K562 (cell line): ENCODE data around the gene GBF1. TPM values are rescaled to one million over a fixed set of nuclear protein-coding genes. Genes with fewer than 3 reads are reported as not detected.

ENCODE experiments used
- ATAC-seq: fragments of 200-7000 bp; cut with Tn5 transposase; 3 replicates; pipeline ENCODE4 v1.9.1; 2020; ENCODE audit warnings: moderate library complexity
- BruUV-seq: library from RNA; stranded (reverse); fragments of 400-500 nt; replicated peaks from 2 replicates; lab custom pipeline; 2021; lab: Mats Ljungman, UMichigan
- CTCF ChIA-PET: fragments of 300-600 bp; formaldehyde crosslinking; extraction: SDS; loops from one replicate; lab custom pipeline; 2021; ENCODE audit warnings: low intra/inter-chr PET ratio; lab: Yijun Ruan, JAX
- POLR2A ChIA-PET: fragments of 300-600, 350-650 bp; sonication (Branson Sonifier 250); formaldehyde crosslinking; extraction: SDS; loops from one replicate; lab custom pipeline; 2021; ENCODE audit warnings: antibody characterized with exemption, inconsistent platforms; lab: Yijun Ruan, JAX
- DNase-seq, 4 experiments: peaks; one replicate each; pipeline versions ENCODE4 v3.0.0 to v3.0.0-alpha.2; 2011 to 2018; ENCODE audit warnings: low spot score in 3 of 4, mixed read lengths in 3 of 4; ENCODE audit errors: extremely low read depth in 1 of 4
- FAIRE-seq: peaks from 2 replicates; lab custom pipeline; 2011; peaks lifted over from hg19 to GRCh38; lab: Jason Lieb, UNC
- H2AFZ ChIP-seq: 2 replicates; pipeline ENCODE4 v1.6.0; 2011; ENCODE audit warnings: low read depth, low read length, control low read depth, inconsistent platforms
- H3K27ac ChIP-seq: fragments of 200-600 bp; 3 replicates; pipeline ENCODE4 v1.8.0; 2011; ENCODE audit warnings: low read depth, mild to moderate bottlenecking, control low read depth, inconsistent platforms, low read length, moderate library complexity, mixed read lengths; ENCODE audit errors: extremely low read depth
- H3K27me3 ChIP-seq, 2 experiments: fragments of 300-600 bp in 1 of 2; 2 replicates in 1 of 2; 3 replicates in 1 of 2; pipeline versions ENCODE4 v1.6.0 to v1.8.0; 2011; ENCODE audit warnings: inconsistent platforms in 2 of 2, low read length in 2 of 2, mild to moderate bottlenecking in 1 of 2, mixed read lengths in 1 of 2, moderate library complexity in 1 of 2; ENCODE audit not compliant: control insufficient read depth in 2 of 2, insufficient read depth in 2 of 2
- H3K36me3 ChIP-seq: fragments of 300-600 bp; 3 replicates; pipeline ENCODE4 v1.8.0; 2011; ENCODE audit warnings: mild to moderate bottlenecking, low read length, inconsistent platforms; ENCODE audit not compliant: control insufficient read depth, insufficient read depth
- H3K4me1 ChIP-seq, 2 experiments: fragments of 200-600 bp in 1 of 2; replicated peaks in 1 of 2; 2 replicates in 1 of 2; 3 replicates in 1 of 2; pipeline versions ENCODE4 v1.5.1 to v1.8.0; 2011; ENCODE audit warnings: inconsistent platforms in 2 of 2, low read length in 2 of 2, mild to moderate bottlenecking in 1 of 2, mixed read lengths in 1 of 2, moderate library complexity in 1 of 2; ENCODE audit not compliant: control insufficient read depth in 2 of 2, insufficient read depth in 2 of 2
- H3K4me2 ChIP-seq: 2 replicates; pipeline ENCODE4 v1.6.1; 2011; ENCODE audit warnings: low read length, control low read depth, inconsistent platforms, mixed read lengths; ENCODE audit not compliant: insufficient read depth
- H3K4me3 ChIP-seq: fragments of 200-600 bp; sonication (generic), shearing (Covaris generic); 2 replicates; pipeline ENCODE4 v1.5.1; 2016; ENCODE audit warnings: control low read depth, inconsistent platforms
- H3K79me2 ChIP-seq: fragments of 200-600 bp; 3 replicates; pipeline ENCODE4 v1.8.0; 2011; ENCODE audit warnings: low read length, inconsistent platforms; ENCODE audit not compliant: control insufficient read depth, insufficient read depth
- H3K9ac ChIP-seq, 2 experiments: 2 replicates each; pipeline versions ENCODE4 v1.6.0 to v1.6.1; 2011; ENCODE audit warnings: low read depth in 2 of 2, low read length in 2 of 2, control low read depth in 1 of 2, inconsistent platforms in 1 of 2, mild to moderate bottlenecking in 1 of 2, mixed read lengths in 1 of 2; ENCODE audit not compliant: insufficient read depth in 1 of 2
- H3K9me1 ChIP-seq: one replicate; pipeline ENCODE4 v1.6.0; 2011; ENCODE audit warnings: inconsistent platforms, mild to moderate bottlenecking, low read length, moderate library complexity; ENCODE audit not compliant: control insufficient read depth, insufficient read depth
- H3K9me3 ChIP-seq: replicated peaks from 2 replicates; pipeline ENCODE4 v1.5.1; 2011; ENCODE audit warnings: low read depth, low read length, inconsistent platforms; ENCODE audit not compliant: control insufficient read depth, insufficient read depth
- H4K20me1 ChIP-seq: replicated peaks from 2 replicates; pipeline ENCODE4 v1.6.1; 2011; ENCODE audit warnings: low read length, inconsistent platforms, mixed read lengths; ENCODE audit not compliant: control insufficient read depth, insufficient read depth
- BRD4 ChIP-seq: fragments of 200-600 bp; sonication (generic); IDR thresholded peaks from 2 replicates; pipeline ENCODE4 v1.6.1; 2017; ENCODE audit warnings: inconsistent platforms
- CHCHD3 ChIP-seq: fragments of 250-450 bp; sonication (Bioruptor Pico); IDR thresholded peaks from 2 replicates; pipeline ENCODE4 v2.1.2; 2022; ENCODE audit warnings: mild to moderate bottlenecking
- HLTF ChIP-seq: fragments of 450-650 bp; IDR thresholded peaks from 2 replicates; pipeline ENCODE4 v1.6.1; 2016
- RCOR1 ChIP-seq, 2 experiments: IDR thresholded peaks; 2 replicates each; pipeline ENCODE4 v1.6.1; 2012; ENCODE audit warnings: low read depth in 2 of 2, low read length in 2 of 2, borderline replicate concordance in 1 of 2, improper control_type of control experiment in 1 of 2
- SRF ChIP-seq, 2 experiments: fragments of 250-450, 450-650 bp in 1 of 2; sonication (Bioruptor Pico) in 1 of 2; sonication (generic) in 1 of 2; formaldehyde crosslinking; IDR thresholded peaks; 2 replicates each; pipeline versions ENCODE4 v1.5.0 to v1.5.1; 2020 to 2022; ENCODE audit warnings: mild to moderate bottlenecking in 1 of 2, missing genetic modification reagents in 1 of 2
- WGBS: fragments of 100-300 bp; shearing (Covaris generic); methylation state at CpG from one replicate; pipeline ENCODE4 v1.1.6; 2016; ENCODE audit warnings: low coverage, mixed read lengths; ENCODE audit not compliant: insufficient coverage; ENCODE audit errors: missing lambda C conversion rate; 5-methylcytosine and 5-hydroxymethylcytosine counted together
- in situ Hi-C: fragments of 300-500 bp; cut with MboI; formaldehyde crosslinking; loops from 4 replicates; pipeline ENCODE4 v1.15.0; 2018; ENCODE audit warnings: inconsistent platforms, mixed read lengths
- intact Hi-C: fragments of 100-400 bp; cut with micrococcal nuclease; formaldehyde crosslinking; loops from 2 replicates; pipeline ENCODE4 v1.14.2; 2022
- polyA plus RNA-seq, 8 experiments: library from polyadenylated mRNA; depleted of rRNA in 4 of 8; stranded (reverse) in 5 of 8; unstranded in 3 of 8; fragments of >200 nt; fragmentation: Nextera tagmentation in 2 of 8; fragmentation: Illumina TruSeq in 1 of 8; extraction: Ambion mirVana in 2 of 8; extraction: Trizol in 1 of 8; gene quantifications; 2 replicates each; pipeline versions ENCODE4 v1.2.1 to v1.2.3, GENCODE V29; 2011 to 2014; ENCODE audit warnings: inconsistent platforms in 1 of 8, missing spikeins in 1 of 8
- total RNA-seq, 7 experiments: library from RNA; depleted of rRNA in 6 of 7; stranded (reverse); fragments of >200 nt in 6 of 7; fragmentation: Illumina TruSeq in 2 of 7; extraction: Trizol in 2 of 7; gene quantifications; 2 replicates each; pipeline versions ENCODE4 v1.2.1 to v1.2.3, GENCODE V29; 2011 to 2021; ENCODE audit warnings: low replicate concordance in 1 of 7
- TF ChIP-seq, protein P1 (sequence below): sonication (generic); formaldehyde crosslinking; IDR thresholded peaks from 2 replicates; pipeline ENCODE4 v1.8.0; 2022; ENCODE audit warnings: mild to moderate bottlenecking, missing genetic modification reagents
- TF ChIP-seq, protein P2 (sequence below): fragments of 250-450 bp; sonication (Bioruptor Pico); IDR thresholded peaks from 2 replicates; pipeline ENCODE4 v1.9.0; 2021; ENCODE audit warnings: mild to moderate bottlenecking, inconsistent platforms
- TF ChIP-seq, protein P3 (sequence below), 3 experiments: IDR thresholded peaks in 2 of 3; conservative IDR thresholded peaks in 1 of 3; 2 replicates each; pipeline ENCODE4 v1.5.1; 2011 to 2012; ENCODE audit warnings: low read length in 3 of 3, mild to moderate bottlenecking in 3 of 3, control low read depth in 2 of 3, improper control_type of control experiment in 1 of 3, inconsistent platforms in 1 of 3, low read depth in 1 of 3, mixed read lengths in 1 of 3, moderate library complexity in 1 of 3; ENCODE audit not compliant: insufficient read depth in 2 of 3
- TF ChIP-seq, protein P4 (sequence below): fragments of 450-650 bp; IDR thresholded peaks from 2 replicates; pipeline ENCODE4 v1.6.1; 2016; ENCODE audit warnings: missing biosample characterization, missing genetic modification characterization

The GBF1 gene
- total and polyA plus RNA-seq, 9 of the 15 experiments (the other 6 are each of a cell fraction or from before 2014, with no cell fraction given) = 0.69 to 28.0 (median 10.3) TPM

DNA sequence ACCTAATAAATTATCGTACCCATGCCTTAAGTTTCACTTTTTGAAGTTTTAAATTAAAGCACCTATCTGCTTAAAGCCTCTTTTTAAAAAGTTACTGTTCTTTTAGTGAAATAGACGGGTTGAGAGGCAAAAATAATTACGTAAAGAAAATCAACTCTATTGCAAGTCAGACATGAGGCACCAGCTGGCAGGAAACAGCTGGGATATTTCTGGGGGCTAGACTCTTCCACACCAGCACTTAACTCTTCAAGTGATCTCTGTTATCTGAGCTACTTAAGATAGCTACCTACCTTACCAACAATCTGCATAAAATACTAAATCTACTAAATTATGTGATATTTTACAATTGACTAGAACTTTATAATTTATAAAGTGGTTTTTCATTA is 35.8 kb downstream of the GBF1 start:
- DNase-seq (no peak), FAIRE-seq (no peak), ATAC-seq (no peak)
- peaks cover 9% of the 10 kb centered on the region; the same call in 1 of the 2 replicates for H4K20me1 ChIP-seq
- TF ChIP-seq HLTF = no peak
- no peak for TF ChIP-seq BRD4
- no peak for TF ChIP-seq CHCHD3 (CRISPR knock-in tag)
- no peak for TF ChIP-seq RCOR1 (IDR thresholded peaks at IDR 0.05; ENCODE audit: borderline replicate concordance in 1 of 2, low read depth in 2 of 2, low read length in 2 of 2)
- TF ChIP-seq, protein P1, sequence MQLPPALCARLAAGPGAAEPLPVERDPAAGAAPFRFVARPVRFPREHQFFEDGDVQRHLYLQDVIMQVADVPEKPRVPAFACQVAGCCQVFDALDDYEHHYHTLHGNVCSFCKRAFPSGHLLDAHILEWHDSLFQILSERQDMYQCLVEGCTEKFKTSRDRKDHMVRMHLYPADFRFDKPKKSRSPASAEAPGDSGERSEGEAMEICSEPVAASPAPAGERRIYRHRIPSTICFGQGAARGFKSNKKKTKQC (CRISPR knock-in tag) = no peak
- TF ChIP-seq, protein P2, sequence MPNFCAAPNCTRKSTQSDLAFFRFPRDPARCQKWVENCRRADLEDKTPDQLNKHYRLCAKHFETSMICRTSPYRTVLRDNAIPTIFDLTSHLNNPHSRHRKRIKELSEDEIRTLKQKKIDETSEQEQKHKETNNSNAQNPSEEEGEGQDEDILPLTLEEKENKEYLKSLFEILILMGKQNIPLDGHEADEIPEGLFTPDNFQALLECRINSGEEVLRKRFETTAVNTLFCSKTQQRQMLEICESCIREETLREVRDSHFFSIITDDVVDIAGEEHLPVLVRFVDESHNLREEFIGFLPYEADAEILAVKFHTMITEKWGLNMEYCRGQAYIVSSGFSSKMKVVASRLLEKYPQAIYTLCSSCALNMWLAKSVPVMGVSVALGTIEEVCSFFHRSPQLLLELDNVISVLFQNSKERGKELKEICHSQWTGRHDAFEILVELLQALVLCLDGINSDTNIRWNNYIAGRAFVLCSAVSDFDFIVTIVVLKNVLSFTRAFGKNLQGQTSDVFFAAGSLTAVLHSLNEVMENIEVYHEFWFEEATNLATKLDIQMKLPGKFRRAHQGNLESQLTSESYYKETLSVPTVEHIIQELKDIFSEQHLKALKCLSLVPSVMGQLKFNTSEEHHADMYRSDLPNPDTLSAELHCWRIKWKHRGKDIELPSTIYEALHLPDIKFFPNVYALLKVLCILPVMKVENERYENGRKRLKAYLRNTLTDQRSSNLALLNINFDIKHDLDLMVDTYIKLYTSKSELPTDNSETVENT = no peak
- no peak for TF ChIP-seq SRF (CRISPR knock-in tag; IDR thresholded peaks at IDR 0.05)
- TF ChIP-seq, protein P3, sequence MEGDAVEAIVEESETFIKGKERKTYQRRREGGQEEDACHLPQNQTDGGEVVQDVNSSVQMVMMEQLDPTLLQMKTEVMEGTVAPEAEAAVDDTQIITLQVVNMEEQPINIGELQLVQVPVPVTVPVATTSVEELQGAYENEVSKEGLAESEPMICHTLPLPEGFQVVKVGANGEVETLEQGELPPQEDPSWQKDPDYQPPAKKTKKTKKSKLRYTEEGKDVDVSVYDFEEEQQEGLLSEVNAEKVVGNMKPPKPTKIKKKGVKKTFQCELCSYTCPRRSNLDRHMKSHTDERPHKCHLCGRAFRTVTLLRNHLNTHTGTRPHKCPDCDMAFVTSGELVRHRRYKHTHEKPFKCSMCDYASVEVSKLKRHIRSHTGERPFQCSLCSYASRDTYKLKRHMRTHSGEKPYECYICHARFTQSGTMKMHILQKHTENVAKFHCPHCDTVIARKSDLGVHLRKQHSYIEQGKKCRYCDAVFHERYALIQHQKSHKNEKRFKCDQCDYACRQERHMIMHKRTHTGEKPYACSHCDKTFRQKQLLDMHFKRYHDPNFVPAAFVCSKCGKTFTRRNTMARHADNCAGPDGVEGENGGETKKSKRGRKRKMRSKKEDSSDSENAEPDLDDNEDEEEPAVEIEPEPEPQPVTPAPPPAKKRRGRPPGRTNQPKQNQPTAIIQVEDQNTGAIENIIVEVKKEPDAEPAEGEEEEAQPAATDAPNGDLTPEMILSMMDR (IDR thresholded peaks at IDR 0.05 in 2 of 3, conservative IDR thresholded peaks at IDR 0.05 in 1 of 3; ENCODE audit: insufficient read depth in 2 of 3, low read depth in 1 of 3, low read length in 3 of 3) = no peak
- TF ChIP-seq, protein P4, sequence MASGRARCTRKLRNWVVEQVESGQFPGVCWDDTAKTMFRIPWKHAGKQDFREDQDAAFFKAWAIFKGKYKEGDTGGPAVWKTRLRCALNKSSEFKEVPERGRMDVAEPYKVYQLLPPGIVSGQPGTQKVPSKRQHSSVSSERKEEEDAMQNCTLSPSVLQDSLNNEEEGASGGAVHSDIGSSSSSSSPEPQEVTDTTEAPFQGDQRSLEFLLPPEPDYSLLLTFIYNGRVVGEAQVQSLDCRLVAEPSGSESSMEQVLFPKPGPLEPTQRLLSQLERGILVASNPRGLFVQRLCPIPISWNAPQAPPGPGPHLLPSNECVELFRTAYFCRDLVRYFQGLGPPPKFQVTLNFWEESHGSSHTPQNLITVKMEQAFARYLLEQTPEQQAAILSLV (tag) = no peak
- in situ Hi-C loops = no loop called here
- H3K4me2 ChIP-seq = no peak overlapping the region
- H3K9me1 ChIP-seq = no peaks in the 10 kb centered on the region
- no TSS peak for BruUV-seq
- ChIA-PET CTCF (no interaction called here), POLR2A (interaction anchor here (0.9 kb wide), 1 partner anchor 13 kb away, joined by 4 read pairs; no protein-coding TSS in a partner anchor)
- WGBS = 77% methylated on average over 3 of the region's 3 CpGs
- no peaks in the 10 kb centered on the region for H3K27me3 ChIP-seq
- H3K79me2 ChIP-seq = peaks cover 68% of the 10 kb centered on the region
- H2AFZ ChIP-seq = no peak overlapping the region
- no peak overlapping the region for H3K4me3 ChIP-seq
- peaks cover 0 to 17% of the 10 kb centered on the region in 2 experiments; a peak in 2 of 5 replicates for H3K4me1 ChIP-seq
- no peaks in the 10 kb centered on the region for H3K9me3 ChIP-seq
- no peak overlapping the region for H3K27ac ChIP-seq
- intact Hi-C loops = no loop called here
- H3K9ac ChIP-seq = no peak overlapping the region
- peaks cover 14% of the 10 kb centered on the region; the same call in 2 of the 3 replicates for H3K36me3 ChIP-seq
